RKO (cell line): ENCODE data around the gene PANK4.
A peak's percentile ranks its signal among the peaks of the same experiment; 100 is the strongest.

Source experiments
- DNase-seq: peaks from one replicate; pipeline ENCODE4 v3.0.0-alpha.2; 2016; ENCODE audit warnings: low spot score

The PANK4 gene

GRCh38 chr1:2476061-2476999 is 50.1 kb downstream of the PANK4 start, which contains the start of gene PLCH2:
PLCH2 (plus strand) TSS chr1:2476289; CDS start chr1:2476589, 300 bp downstream.
- no peak for DNase-seq

DNA sequence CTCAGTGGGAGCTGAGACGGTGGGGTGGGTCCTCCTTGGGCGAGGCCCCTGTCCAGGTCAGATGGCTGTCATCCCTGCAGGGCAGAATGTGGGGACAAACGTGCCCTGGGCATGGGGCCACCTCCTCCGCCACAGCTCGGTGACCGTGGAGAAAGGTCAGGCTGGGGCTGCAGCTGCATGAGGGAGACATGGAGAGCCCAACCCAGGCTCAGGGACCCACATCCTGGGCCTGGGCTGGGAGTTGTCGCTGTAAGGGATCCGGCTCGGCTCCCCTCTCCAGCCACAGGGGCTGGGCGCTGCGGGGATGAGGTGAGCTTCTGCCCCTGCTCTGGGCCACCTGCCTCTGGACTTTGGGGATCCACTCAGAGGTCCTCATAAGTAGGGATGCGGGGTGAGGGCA is 50.8 kb downstream of the PANK4 start:
- no peak for DNase-seq

- DNase-seq: no peak
Measured at GRCh38 chr1:2474933-2475371, 51.4 kb downstream of the PANK4 start.

DNA sequence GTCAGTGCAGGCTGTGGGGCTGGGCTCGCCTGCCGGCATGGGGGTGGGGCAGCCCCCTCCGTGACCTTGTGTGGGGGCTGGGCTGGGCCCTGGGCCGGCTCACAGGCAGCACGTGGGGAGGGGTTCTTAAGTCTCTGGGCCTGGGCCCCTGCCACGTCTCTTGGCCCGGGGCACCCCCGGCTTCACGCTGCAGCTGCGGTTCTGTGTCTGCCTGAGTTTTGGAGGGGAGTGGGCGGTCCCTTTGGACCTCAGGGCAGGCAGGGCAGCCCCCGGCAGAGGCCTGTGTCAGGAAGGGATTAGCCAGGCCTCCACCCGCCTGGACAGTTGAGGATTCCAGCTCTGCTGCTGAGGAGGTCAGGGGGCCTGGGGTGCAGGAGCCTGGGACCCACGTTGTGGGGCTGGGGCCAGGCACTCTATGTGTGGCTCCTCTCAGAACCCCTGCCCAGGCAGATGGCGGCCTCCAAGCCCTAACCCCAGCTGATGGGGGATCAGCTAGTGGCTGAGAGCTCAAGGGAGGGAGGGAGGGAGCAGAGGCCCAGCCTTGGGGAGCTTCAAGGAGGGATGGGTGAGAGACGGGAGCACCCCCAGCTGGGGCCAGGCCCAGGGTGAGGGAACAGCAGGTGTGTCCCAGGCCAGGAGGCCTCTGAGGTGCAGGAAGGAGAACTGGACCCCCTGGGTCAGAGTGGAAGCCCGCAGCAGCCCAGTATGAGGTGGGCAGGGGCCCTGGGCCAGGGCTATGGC is 52.1 kb downstream of the PANK4 start:
- no peak for DNase-seq

DNA sequence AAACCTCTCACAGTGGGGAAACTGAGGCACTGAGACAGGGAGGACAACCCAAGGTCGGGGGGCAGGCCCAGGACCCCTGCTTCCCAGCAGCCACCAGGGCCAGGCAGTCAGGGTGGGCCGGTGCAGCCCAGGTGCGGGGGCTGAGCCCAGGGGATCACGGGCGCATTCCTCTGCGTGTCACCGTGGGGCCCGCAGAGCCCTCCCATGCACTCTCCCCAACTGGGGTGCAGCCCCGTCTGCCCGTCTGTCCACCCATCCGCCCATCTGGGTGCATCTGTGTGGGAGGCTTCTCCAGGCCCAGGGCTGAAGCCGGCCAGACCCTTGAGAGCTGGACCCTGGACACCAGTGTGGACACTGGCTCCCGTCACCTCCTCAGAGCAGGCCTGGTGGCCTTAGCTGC is 53.2 kb downstream of the PANK4 start:
- no peak for DNase-seq

DNA sequence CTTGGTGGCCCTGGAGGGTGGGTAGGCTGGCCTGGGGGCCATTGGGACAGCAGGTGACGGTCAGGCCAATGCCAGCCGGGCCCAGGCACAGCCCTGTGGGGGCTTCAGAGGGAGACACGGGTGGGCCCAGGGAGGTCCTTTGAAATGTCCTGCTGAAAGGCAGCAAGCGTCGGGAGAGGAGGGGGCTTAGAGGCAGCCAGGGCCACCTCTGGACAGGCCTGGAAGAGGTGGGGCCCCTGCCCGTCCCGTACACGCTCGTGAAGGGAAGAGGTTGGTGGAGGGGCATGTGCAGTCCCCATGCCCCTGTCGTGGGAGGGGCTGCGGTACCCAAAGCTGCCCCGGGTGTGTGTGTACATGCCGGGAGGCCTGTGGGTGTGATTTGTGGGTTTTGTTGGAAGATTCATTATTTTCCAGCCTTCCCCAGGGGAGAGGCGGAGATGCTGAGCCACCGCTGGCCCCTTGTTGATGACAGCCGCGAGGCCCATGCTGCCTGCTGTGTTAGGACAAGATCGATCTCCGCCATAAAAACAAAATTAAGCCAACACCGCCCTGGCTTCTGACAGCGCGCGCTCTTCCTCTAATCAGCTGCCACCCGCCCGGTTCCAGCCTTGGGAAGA is 53.7 kb downstream of the PANK4 start:
- no peak for DNase-seq

- DNase-seq: no peak
Measured at GRCh38 chr1:2472109-2472508, 54.3 kb downstream of the PANK4 start.

DNA sequence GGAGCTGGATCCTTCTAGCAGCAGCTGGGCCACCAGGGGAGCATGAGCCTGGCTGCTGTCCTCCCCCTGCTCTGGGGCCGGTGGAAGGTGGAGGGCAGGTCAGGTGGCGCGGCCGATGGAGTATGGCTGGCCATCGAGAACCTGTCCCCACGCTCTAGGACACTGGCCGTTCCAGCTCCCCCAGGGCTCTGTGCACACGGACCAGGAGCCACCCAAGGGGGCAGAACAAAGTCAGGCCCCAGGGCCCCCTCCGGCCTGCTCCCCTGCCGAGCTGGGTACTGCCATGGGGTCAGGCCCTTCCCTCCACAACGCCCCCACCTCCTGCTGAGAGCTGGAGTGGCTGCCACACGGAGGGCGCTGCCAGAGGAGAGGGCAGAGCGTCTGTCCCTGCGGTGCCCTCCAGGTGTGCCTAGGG is 54.8 kb downstream of the PANK4 start:
- no peak for DNase-seq

DNA sequence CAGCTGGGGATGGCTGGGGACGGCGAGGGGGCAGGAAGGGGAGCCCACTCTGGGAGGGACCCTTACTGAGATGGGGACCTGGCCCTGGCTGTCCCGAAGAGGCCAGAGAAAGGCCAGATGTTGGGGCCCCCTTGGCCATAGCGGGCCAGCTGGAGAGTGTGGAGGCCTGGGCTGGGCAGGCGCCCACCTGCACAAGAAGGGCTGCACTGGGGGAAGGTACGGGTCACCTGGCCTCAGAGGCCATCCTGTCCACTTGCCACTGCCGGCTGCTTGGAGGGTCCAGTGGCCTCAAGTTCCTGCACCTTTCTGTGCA is 55.3 kb downstream of the PANK4 start:
- no peak for DNase-seq

DNA sequence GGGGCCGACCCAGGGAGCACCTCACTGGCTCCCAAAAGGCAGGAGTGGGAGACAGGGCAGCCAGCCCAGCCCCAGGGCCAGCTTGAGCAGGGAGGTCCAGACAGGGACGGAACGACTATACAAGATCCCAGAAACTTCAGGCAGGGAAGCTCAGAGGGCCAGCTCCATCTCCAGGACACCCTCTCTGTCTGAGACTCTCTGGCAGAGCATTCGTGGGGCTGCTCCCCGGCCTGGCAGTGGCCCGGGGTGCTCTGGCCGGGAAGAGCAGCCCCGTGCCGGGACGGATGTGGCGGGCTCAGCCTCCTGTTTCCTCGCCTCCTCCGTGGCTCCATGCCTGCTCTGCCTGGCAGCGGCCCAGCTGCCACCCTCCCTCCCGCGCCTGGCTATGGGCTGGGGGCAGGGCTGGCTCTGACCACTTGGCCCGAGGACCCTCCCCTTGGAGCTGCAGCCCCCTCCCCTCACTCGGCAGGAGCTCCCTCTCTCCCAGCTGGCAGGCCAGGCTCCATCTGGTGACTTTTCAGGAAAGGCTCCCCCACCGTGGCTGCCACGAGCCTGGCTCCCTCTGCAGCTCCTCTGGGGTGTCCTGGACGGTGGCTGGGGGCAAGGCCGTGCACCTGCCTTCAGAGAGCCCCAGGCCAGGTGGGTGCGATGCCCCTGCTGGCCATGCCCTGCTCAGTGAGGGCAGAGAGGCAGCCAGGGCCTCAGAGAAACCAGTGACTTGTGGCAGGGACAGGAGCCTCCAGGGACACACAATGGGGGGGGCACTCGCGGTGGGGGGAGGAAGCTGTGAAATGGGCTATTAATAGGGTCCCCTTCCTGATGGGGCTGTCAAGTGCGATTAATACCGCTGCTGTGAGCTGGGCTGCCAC is 55.9 kb downstream of the PANK4 start:
- no peak for DNase-seq

- DNase-seq: no peak
Measured at GRCh38 chr1:2469103-2469940, 57.1 kb downstream of the PANK4 start.

DNA sequence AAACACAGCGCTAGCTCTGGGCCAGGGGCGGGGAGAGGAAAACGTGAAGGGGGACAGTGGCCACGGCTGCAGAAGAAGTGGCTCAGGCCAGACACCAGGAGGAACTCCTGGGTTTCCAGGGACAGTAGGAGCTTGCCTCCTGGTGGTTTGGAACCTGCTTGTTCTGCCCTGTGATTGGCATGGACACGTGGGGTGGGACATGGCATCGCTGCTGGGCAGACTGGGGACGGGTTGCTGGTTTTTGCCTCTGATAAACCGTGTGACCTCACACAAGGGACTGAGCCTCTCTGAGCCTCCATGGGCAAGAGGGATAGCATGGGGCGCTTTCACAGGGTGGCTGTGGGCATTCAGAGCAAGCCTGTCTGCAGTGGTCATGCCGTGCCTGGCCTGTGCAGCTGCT is 57.9 kb downstream of the PANK4 start:
- DNase-seq: no peak

GRCh38 chr1:2468041-2468472 is 58.3 kb downstream of the PANK4 start:
- peak; percentile 32 for DNase-seq

GRCh38 chr1:2466958-2467554 is 59.3 kb downstream of the PANK4 start:
- no peak for DNase-seq

DNA sequence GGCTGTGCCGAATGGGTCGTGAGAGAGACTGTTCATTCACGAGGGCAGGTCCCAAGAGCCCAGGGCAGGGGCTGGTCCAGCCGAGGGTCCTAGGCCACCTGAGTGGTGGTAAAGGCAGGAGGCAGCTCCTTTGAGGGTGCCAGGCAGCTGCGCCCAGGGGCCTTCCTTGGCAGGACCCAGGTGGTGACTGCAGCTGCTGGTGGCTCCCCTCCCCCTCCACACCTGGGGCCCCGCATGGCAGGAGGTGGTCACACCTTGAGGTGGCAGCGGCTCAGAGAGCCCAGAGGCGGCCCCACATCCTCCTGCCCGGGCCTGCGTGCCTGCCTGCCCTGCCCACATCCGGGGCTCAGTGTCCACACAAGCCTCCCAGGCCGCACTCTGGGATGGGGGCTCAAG is 60.1 kb downstream of the PANK4 start:
- no peak for DNase-seq

GRCh38 chr1:2465371-2466269 is 60.8 kb downstream of the PANK4 start:
- DNase-seq: no peak

DNA sequence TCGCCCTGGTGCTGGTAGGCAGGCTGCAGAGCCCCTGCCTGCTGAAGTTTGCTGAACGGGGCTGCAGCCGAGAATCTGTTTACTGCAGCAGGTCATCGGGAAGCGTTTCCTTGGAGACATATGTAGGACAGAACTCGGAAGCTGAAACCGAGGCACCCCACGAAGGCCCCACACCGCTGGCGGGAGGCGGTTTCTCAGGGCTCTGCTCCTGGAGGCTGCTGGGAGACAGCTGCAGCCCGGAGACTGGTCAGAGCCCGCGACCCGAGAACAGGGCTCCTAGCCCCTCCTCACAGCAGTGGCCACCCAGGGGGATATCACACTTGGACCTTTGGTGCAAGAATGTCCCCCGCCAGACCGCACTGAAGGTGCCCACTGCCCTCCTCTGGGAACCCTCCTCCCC is 63.0 kb downstream of the PANK4 start:
- no peak for DNase-seq

- no peak for DNase-seq
Measured at GRCh38 chr1:2462819-2463218, 63.6 kb downstream of the PANK4 start.

- DNase-seq: no peak
Measured at GRCh38 chr1:2460996-2461751, 65.2 kb downstream of the PANK4 start.
